GM12892 (cell line): Measurements from ENCODE around the gene PTPA.
"Not testable (repeated sequence)": the region's sequence is repeated elsewhere in the genome, so short reads cannot be mapped to it uniquely, and the experiment has no call there.

Experiments used
- DNase-seq: peaks from one replicate; pipeline ENCODE4 v3.0.0; 2011; ENCODE audit not compliant: insufficient read length
- FAIRE-seq: peaks from 2 replicates; lab custom pipeline; 2011; peaks lifted over from hg19 to GRCh38; lab: Jason Lieb, UNC
- POLR2A ChIP-seq: IDR thresholded peaks from 2 replicates; pipeline ENCODE4 v1.6.1; 2011; ENCODE audit warnings: low read depth, low read length, control low read depth
- POLR2AphosphoS5 ChIP-seq: IDR thresholded peaks from 2 replicates; pipeline ENCODE4 v1.6.1; 2011; ENCODE audit warnings: low read depth, low read length, control low read depth
- TAF1 ChIP-seq: IDR thresholded peaks from 2 replicates; pipeline ENCODE4 v1.6.1; 2011; ENCODE audit warnings: low read depth, mild to moderate bottlenecking, control low read depth, low read length, borderline replicate concordance

The PTPA gene

DNA sequence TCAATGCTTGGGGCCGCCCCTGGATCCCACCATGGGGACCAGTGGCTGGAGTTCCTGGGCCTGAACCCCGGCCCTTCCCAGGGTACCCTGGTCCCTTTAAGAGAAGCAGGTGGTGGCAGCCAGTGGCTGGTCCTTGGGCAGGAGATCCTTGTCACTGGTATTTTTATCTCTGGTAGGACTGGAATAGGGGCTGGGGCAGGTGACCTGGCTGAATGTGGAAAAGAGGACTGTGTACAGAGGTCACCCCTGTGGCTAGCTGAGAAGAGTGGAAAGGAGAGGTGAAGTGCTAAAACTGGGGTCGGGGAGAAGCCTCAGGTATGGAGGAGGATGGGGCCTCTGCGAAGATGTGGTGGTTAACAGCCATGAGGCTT, 7.6 kb upstream of the PTPA start:
- DNase-seq, result no peak
- TF ChIP-seq POLR2A (no peak), TAF1 (no peak), POLR2AphosphoS5 (no peak)
- FAIRE-seq, result no peak

DNA sequence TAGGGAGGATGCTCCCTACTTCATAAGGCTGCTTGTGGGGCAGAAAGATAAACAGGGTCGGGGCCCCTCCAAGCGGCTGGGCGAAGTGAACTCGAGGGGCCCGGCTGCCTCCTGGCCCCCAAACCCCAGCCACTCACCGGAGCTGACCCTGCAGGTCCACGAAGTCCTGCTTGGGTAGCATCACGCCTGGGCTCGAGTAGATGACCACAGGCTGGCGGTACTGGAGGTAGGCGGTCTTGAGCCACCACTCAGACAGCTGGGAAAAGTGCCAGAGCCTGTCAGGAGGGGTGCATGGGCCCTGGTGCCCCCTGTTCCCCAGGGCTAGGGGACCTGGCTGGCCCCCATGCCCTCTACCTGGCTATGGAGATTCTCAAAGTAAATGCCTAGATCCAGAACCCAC, 7.2 kb upstream of the PTPA start:
- no peak for FAIRE-seq
- DNase-seq, result no peak
- TF ChIP-seq POLR2A (no peak), POLR2AphosphoS5 (no peak), TAF1 (no peak)

DNA sequence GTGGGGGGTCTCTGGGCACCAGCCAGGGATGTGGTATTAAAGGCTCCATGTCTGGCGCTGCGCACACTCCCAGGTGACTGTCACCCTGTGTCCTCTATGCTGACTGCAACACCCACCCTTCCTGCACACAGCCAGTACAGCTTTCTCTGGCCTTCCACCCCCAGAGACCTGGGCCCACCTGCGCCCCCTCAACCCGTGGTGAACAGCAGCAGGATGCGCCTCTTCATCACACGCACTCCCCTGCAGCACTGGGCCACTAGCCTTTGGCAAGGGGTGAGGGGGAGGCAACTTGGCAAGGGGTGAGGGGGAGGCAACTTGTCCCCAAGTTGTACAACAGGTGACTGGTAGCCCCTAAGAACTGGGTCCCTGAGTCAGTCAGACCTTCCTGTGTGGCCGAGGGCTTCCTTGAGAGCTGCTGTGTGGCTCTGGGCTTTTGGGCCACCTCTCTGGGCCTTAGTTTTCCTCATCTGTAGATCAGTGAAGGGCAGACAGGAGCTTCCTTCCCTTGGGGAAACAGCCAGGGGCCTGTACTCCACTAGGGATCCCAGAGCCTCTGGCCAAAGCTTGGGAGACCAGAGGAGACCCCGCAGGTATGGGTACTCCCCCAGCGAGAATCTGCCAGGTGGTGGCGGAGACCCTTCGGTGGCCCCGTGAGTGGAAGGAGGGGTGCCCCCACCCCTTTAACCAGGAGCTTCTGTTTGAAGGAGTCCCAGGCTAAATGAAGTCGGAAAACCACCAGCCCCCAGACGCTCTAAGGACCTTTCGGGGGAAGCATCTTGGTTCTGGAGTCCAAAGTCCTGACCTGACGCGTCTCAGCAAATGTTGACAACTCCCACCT, 5.1 kb upstream of the PTPA start:
- TF ChIP-seq TAF1 (no peak), POLR2A (no peak), POLR2AphosphoS5 (no peak)
- no peak for FAIRE-seq

DNA sequence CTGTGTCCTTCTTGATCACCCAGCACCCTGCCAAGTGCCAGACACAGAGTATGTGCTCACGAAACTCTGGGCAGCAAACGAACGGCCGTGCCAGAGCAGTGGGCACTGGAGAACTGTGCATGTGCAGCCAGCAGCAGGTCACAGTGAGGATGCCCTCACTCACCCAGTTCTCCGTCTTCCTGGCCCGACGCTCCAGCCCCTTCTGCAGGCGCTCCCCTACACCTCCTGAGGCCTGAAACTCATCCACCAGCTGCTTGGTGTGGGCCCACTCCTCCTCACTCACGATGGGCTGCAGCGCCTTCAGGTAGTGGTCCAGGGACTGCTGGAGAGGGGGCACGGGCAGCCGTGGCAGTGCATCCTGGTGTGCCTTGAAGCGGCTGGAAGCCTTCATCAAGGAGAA, 3.6 kb upstream of the PTPA start:
- no peak for DNase-seq
- FAIRE-seq, result no peak
- TF ChIP-seq POLR2AphosphoS5, result no peak
- no peak for TF ChIP-seq POLR2A
- TF ChIP-seq TAF1, result no peak

More for the DNA sequence above, 5.1 kb upstream of the PTPA start:
- no peak for DNase-seq

DNA sequence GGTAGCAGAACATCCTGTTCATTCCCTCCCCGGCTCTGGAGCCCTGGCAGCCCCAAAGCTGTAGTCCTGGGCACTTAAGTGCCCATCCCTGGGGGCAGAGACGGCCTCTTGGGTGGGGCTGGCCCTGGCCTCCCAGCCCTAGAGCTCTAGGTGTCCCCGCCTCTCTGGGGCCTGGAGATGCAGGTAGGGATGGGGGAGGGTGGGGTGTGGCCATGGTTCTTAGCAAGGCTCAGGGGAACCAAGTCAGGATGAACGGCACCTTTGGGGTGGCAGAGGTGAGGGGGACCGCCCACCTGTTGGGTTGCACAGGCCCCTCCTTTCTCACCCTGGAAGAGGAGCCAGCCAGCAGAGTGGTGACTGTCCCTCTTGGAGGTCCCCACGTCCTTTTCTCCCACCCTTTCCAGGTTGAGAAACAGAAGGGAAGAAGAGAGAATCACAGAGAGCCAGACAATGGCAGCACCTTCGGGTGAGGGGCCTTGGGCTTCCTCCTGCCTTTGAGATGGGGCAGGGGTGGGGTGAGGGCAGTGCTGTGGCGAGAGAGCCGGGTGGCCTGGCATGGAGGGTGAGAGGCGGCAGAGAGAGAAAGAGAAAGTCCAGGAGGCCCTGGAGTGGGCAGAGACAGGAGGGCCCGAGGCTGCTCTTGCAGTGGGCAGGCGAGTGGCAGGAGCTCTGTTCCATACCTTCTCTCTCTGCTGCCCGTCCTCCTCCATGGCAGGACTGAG, 3.0 kb upstream of the PTPA start:
- no peak for DNase-seq
- TF ChIP-seq TAF1 (no peak), POLR2AphosphoS5 (no peak), POLR2A (no peak)
- FAIRE-seq, result no peak

DNA sequence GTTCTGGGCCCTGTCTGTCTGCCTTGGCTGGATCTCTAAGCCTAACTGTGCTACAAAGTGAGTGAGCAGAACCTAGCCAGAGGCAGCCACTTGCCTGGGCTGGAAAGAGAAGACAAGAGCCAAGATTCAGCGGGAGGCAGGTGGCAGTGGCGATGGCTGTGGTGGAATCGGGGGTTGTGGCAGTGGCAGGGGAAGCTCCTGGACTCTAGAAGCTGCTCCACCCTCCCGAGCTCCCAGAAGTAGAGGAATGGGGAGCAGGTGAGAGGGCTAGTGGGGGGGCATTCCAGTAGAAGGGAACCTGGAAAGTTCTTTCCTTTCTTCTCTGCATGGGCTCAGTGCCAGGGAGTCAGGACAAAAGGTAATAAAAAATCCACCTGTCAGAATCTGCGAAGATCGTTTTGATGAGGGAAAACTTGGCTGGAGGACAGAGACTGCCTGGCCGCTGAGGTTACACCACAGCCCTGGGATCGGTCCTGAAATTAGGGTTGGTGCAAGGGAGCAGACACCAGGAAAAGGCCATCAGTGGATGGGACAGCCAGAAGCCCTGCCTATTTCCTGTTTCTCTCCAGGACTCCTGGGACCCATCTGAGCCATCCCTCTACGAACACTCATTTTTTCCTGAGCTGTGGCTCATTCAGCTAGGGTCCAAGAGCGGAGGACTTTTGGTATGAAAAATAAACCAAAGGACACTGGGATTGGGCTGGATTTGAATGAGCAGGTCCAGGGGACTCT, 2.2 kb upstream of the PTPA start:
- no peak for FAIRE-seq
- TF ChIP-seq TAF1 (no peak), POLR2A (no peak)
- DNase-seq, result no peak

DNA sequence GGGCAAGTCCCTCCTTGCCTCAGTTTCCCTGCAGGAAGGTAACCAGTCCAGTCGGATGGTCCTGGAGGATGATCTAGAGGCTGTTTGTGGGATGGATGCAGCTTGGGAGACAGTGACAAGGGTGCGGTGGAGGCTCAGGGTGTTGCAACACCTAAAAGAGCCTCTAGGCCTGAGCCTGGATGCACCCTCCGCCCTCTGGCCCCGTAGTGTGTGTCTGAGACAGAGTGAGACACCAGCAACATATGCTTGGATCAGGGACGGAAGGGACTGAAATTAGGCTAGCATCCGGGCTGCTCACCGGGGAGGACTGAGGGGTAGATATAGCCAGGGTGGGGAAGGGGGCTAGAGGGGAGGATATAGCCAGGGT, 1.7 kb upstream of the PTPA start:
- TF ChIP-seq TAF1 (no peak), POLR2AphosphoS5 (no peak), POLR2A (no peak)
- FAIRE-seq (no peak), DNase-seq (no peak)

DNA sequence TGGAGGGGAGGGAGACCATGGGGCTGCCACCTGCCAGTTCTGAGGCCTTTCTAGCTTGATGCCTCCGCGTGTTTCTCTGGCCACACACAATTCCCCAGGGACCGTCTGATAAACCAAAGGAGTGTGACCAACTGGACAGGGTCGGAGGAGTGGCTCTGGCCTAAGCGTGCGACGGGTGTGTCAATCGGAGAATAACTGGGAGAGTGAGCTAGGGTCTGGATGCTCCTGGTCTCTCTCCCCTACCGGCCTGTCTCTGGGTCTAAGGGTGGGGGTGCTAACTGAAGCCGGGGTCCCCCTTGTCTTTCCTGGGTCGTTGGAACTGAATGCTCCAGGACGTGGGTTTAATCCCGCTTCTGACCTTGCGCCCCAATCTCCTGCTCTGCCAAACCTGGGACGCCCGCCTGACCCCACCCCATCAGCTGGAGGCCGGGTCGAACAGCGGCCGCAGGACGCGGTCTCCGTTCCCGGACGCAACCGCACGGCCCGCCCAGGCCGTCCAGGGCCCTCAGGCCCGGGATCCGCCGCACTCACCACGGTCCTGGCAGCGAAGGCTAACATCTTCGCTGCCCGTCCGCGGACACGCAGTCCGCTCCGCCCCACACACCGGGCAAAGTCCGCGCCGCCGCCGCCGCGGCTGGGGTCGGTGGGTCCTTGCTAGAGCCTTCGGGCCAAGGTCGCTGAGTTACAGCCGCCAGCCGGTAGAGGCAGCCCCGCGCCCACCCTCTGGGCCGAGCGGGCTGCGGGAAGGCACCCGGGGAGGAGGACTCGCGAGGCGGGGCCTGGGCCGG, 1.1 kb upstream of the PTPA start:
- DNase-seq (peak; percentile 45), FAIRE-seq (no peak)
- TF ChIP-seq TAF1 (no peak), POLR2A (no peak), POLR2AphosphoS5 (no peak)

DNA sequence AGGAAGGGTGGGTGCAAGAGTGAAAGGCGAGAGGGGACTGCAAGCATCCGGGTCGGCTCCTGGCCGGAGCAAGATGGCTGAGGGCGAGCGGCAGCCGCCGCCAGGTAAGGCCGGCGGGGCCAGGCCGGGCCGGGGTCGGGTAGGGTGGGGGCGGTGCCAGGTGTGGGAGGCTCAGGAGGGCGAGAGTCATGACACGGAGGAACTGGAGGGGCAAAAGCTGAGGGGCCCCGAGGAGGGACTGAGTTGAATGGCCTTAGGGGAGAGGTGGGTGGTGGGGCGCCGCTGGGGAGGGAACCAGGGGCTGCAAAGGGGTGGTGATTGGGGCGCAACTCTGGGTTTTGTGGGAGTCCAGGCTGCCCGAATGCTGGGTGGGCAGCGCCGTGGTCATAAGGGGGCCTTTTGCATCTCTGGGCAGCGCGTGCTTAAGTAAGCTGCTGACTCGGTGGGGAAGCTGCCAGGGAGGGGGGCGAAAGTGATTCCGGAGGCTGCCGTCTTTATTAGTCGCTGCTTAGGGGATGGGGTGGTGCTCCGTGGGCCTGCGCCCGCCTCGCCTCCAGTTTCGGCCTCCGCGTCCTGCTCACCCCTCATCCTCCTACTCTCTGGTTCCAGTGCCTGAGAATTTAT, 425 bp downstream of the PTPA start:
- FAIRE-seq (no peak), DNase-seq (no peak)
- TF ChIP-seq POLR2AphosphoS5 (no peak), POLR2A (no peak), TAF1 (no peak)

DNA sequence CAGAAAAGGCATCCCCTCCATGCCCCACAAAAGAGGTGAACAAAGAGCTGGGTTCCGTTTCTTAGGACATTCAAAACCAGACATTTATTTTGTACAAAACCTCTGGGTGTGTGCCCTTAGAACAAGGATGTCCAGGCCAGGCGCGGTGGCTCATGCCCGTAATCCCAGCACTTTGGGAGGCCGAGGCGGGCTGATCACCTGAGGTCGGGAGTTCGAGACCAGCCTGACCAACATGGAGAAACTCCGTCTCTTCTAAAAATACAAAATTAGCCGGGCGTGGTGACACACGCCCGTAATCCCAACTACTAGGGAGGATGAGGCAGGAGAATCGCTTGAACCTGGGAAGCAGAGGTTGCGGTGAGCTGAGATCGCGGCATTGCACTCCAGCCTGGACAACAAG, 1.3 kb downstream of the PTPA start:
- not testable (repeated sequence) for DNase-seq, FAIRE-seq
